SU-DHL-6 (cell line): ENCODE data around the gene OSBPL10.
A peak's percentile ranks its signal among the peaks of the same experiment; 100 is the strongest.

ENCODE experiments used
- H2AFZ ChIP-seq: fragments of 200-600 bp; sonication (generic); 2 replicates; pipeline ENCODE4 v1.6.1; 2014; ENCODE audit warnings: low read depth, mild to moderate bottlenecking, moderate library complexity, mixed read lengths, antibody characterized with exemption, low read length; ENCODE audit not compliant: severe bottlenecking
- H3F3A ChIP-seq: fragments of 200-600 bp; shearing (Covaris generic); 2 replicates; pipeline ENCODE4 v1.6.0; 2016; ENCODE audit warnings: antibody characterized with exemption, mild to moderate bottlenecking; ENCODE audit not compliant: insufficient read depth
- H3K27ac ChIP-seq: fragments of 200-600 bp; sonication (generic); 2 replicates; pipeline ENCODE4 v1.5.1; 2016; ENCODE audit warnings: low read depth, mild to moderate bottlenecking, low read length, moderate library complexity, mixed read lengths
- H3K27me3 ChIP-seq: fragments of 200-600 bp; sonication (generic), shearing (Covaris generic); 2 replicates; pipeline ENCODE4 v1.6.0; 2014; ENCODE audit warnings: mild to moderate bottlenecking, low read length
- H3K36me3 ChIP-seq: fragments of 200-600 bp; sonication (generic); 2 replicates; pipeline ENCODE4 v1.6.1; 2014; ENCODE audit warnings: mild to moderate bottlenecking, low read length, mixed read lengths
- H3K4me2 ChIP-seq: fragments of 300-600, 200-600 bp; shearing (Covaris generic), sonication (generic); 2 replicates; pipeline ENCODE4 v1.6.0; 2014; ENCODE audit warnings: low read length, low read depth, mild to moderate bottlenecking; ENCODE audit not compliant: poor library complexity, severe bottlenecking
- H3K4me3 ChIP-seq: fragments of 200-600 bp; sonication (generic); 2 replicates; pipeline ENCODE4 v1.5.1; 2014; ENCODE audit warnings: antibody characterized with exemption, low read length, mild to moderate bottlenecking, mixed read lengths; ENCODE audit not compliant: insufficient read depth, poor library complexity, severe bottlenecking
- H3K79me2 ChIP-seq: fragments of 200-600 bp; sonication (generic); 2 replicates; pipeline ENCODE4 v1.6.1; 2014; ENCODE audit warnings: mild to moderate bottlenecking, low read length, moderate library complexity; ENCODE audit not compliant: insufficient read depth
- H3K9ac ChIP-seq: fragments of 200-600 bp; sonication (generic); 2 replicates; pipeline ENCODE4 v1.7.0; 2014; ENCODE audit warnings: mild to moderate bottlenecking, low read length
- H3K9me2 ChIP-seq: fragments of 200-600 bp; sonication (generic); replicated peaks from 2 replicates; pipeline ENCODE4 v1.6.1; 2014; ENCODE audit warnings: low read length; ENCODE audit not compliant: insufficient read depth
- H3K9me3 ChIP-seq: fragments of 200-600 bp; sonication (generic); 2 replicates; pipeline ENCODE4 v1.6.1; 2014; ENCODE audit warnings: low read length, mixed read lengths; ENCODE audit not compliant: insufficient read depth
- H4K20me1 ChIP-seq: fragments of 200-600 bp; sonication (generic); 2 replicates; pipeline ENCODE4 v1.6.1; 2014; ENCODE audit warnings: low read depth, mild to moderate bottlenecking, antibody characterized with exemption, low read length, moderate library complexity, mixed read lengths
- EZH2phosphoT487 ChIP-seq: fragments of 200-600 bp; sonication (generic), shearing (Covaris generic); conservative IDR thresholded peaks from 2 replicates; pipeline ENCODE4 v1.6.1; 2018; ENCODE audit warnings: mild to moderate bottlenecking, antibody characterized with exemption, low read length, moderate library complexity, mixed read lengths
- TF ChIP-seq, protein P1 (sequence below): fragments of 200-600 bp; sonication (generic); IDR thresholded peaks from one replicate; pipeline ENCODE4 v1.5.1; 2017; ENCODE audit warnings: antibody characterized with exemption, mild to moderate bottlenecking, low read length, moderate library complexity; ENCODE audit not compliant: insufficient read depth, poor library complexity, severe bottlenecking

The OSBPL10 gene

DNA sequence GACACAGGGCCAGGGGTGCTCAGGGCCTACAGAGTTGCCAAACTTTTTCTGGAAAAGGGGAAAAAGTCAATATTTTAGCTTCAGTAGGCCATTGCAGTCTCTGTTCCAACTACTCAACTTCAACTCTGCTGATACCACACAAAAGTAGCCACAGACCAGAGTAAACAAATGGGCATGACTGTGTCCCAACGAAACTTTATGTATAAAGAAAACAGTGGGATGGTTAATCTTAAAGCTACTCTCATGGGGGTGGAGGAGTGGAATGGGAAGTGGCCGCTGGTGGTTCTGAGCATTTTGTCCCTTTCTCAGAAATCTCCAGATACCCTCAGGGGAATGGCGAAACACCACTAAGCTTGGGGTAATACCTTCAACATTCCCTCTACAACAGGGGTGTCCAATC is 69.9 kb downstream of the OSBPL10 start:
- Histone ChIP-seq H3F3A (no peaks in the 10 kb centered on the region), H2AFZ (no peak overlapping the region), H3K9me2 (no peaks in the 10 kb centered on the region), H3K27ac (no peak overlapping the region), H3K79me2 (peaks cover 96% of the 10 kb centered on the region), H3K36me3 (0 out of 2 replicates have a peak, but pooled peaks cover 5% of the 10 kb centered on the region), H3K4me2 (no peak overlapping the region), H3K9ac (no peak overlapping the region), H3K4me3 (no peak overlapping the region), H4K20me1 (no peaks in the 10 kb centered on the region), H3K9me3 (no peaks in the 10 kb centered on the region), H3K27me3 (no peaks in the 10 kb centered on the region)
- TF ChIP-seq, protein P1, sequence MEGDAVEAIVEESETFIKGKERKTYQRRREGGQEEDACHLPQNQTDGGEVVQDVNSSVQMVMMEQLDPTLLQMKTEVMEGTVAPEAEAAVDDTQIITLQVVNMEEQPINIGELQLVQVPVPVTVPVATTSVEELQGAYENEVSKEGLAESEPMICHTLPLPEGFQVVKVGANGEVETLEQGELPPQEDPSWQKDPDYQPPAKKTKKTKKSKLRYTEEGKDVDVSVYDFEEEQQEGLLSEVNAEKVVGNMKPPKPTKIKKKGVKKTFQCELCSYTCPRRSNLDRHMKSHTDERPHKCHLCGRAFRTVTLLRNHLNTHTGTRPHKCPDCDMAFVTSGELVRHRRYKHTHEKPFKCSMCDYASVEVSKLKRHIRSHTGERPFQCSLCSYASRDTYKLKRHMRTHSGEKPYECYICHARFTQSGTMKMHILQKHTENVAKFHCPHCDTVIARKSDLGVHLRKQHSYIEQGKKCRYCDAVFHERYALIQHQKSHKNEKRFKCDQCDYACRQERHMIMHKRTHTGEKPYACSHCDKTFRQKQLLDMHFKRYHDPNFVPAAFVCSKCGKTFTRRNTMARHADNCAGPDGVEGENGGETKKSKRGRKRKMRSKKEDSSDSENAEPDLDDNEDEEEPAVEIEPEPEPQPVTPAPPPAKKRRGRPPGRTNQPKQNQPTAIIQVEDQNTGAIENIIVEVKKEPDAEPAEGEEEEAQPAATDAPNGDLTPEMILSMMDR: no peak
- no peak for TF ChIP-seq EZH2phosphoT487

DNA sequence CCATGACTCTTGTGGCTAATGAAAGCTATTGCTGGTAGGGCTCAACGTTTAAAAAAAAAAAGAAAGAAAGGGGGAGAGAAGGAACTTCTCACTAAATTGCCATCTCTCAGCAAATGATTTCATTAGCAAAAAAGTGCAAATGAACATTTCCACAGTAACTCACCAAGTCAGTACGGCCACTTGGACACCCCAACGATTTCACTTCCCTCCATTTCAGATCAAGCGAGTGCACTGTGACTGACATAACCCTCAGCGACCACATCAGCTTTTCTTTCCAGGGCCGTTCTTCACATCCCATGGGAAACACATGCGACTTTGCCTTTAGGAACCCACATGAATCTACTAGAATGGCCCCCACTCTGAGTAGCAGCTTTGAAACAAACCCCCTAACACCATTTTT is 71.6 kb downstream of the OSBPL10 start:
- H3K4me3 ChIP-seq: no peak overlapping the region
- 0 out of 2 replicates have a peak, but pooled peaks cover 2% of the 10 kb centered on the region for H3K36me3 ChIP-seq
- no peak overlapping the region for H2AFZ ChIP-seq
- no peak overlapping the region for H3K4me2 ChIP-seq
- TF ChIP-seq, protein P1: no peak
- no peak for TF ChIP-seq EZH2phosphoT487
- H3K27me3 ChIP-seq: no peaks in the 10 kb centered on the region
- H3K27ac ChIP-seq: peak overlapping the region; percentile 0; the same call in 1 of the 2 replicates
- no peaks in the 10 kb centered on the region for H3F3A ChIP-seq
- H3K79me2 ChIP-seq: peaks cover 96% of the 10 kb centered on the region
- no peaks in the 10 kb centered on the region for H3K9me2 ChIP-seq
- no peaks in the 10 kb centered on the region for H4K20me1 ChIP-seq
- no peaks in the 10 kb centered on the region for H3K9me3 ChIP-seq
- no peak overlapping the region for H3K9ac ChIP-seq

DNA sequence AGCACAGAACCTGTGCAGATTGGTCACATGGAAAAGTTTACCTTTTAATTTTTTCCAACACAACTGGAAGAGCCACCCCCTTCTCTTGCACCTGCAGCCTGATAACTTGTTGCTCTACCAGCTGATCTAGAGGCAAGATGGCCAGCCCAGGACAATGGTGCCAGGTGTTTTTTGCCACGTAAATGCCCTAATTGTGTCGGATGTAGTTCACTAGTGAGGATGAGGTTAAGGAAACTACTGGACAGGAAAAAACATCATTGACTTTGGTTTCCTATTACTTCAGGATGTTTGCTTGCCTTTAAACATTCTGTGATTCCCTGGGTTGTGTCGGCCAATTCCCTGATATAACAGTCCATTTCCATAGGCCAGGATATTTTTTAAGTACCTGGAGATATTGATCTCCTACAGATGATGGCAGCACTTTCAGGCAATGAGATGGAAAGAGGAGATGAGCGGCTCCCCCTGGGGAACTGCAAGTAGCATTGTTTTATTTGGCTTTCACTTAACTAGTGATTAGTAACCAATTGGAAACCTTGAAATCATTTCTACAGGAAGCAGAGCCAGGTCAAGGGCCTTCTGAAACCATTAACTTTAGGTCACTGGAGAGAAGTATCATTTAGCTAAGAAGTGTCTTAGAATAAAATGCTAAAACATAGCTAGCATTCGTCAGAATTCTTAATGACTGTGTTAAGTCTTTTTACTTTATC is 72.5 kb downstream of the OSBPL10 start:
- peaks cover 96% of the 10 kb centered on the region for H3K79me2 ChIP-seq
- no peak for TF ChIP-seq EZH2phosphoT487
- TF ChIP-seq, protein P1: no peak
- H3K4me3 ChIP-seq: no peak overlapping the region
- 0 out of 2 replicates have a peak, but pooled peaks cover 2% of the 10 kb centered on the region for H3K36me3 ChIP-seq
- no peaks in the 10 kb centered on the region for H4K20me1 ChIP-seq
- no peaks in the 10 kb centered on the region for H3K9me3 ChIP-seq
- no peak overlapping the region for H2AFZ ChIP-seq
- no peak overlapping the region for H3K9ac ChIP-seq
- H3K4me2 ChIP-seq: no peak overlapping the region
- no peak overlapping the region for H3K27ac ChIP-seq
- no peaks in the 10 kb centered on the region for H3K9me2 ChIP-seq
- no peaks in the 10 kb centered on the region for H3F3A ChIP-seq
- H3K27me3 ChIP-seq: no peaks in the 10 kb centered on the region
